ENCODE data around the gene DNAH9.

Gene DNAH9

GRCh38 chr17:11882716-11883115, 284.4 kb downstream of the DNAH9 start:
- no peak for FAIRE-seq
- no peak for DNase-seq (ENCODE audit: insufficient read length, low spot score)
- TF ChIP-seq POLR2A (IDR thresholded peaks at IDR 0.05; ENCODE audit: low read depth, low read length) = no peak

- DNase-seq (ENCODE audit: insufficient read length, low spot score) = no peak
- no peak for FAIRE-seq
- no peak for TF ChIP-seq POLR2A (IDR thresholded peaks at IDR 0.05; ENCODE audit: low read depth, low read length)
Measured at GRCh38 chr17:11885051-11885450, 286.8 kb downstream of the DNAH9 start.

- no peak for FAIRE-seq
- no peak for DNase-seq (ENCODE audit: insufficient read length, low spot score)
- TF ChIP-seq POLR2A (IDR thresholded peaks at IDR 0.05; ENCODE audit: low read depth, low read length) = no peak
Measured at GRCh38 chr17:11889266-11889665, 291.0 kb downstream of the DNAH9 start.

GRCh38 chr17:11893862-11894261, 295.6 kb downstream of the DNAH9 start:
- no peak for FAIRE-seq
- TF ChIP-seq POLR2A (IDR thresholded peaks at IDR 0.05; ENCODE audit: low read depth, low read length) = no peak
- DNase-seq (ENCODE audit: insufficient read length, low spot score) = no peak

GRCh38 chr17:11896199-11896598, 297.9 kb downstream of the DNAH9 start:
- no peak for TF ChIP-seq POLR2A (IDR thresholded peaks at IDR 0.05; ENCODE audit: low read depth, low read length)
- FAIRE-seq = no peak
- DNase-seq (ENCODE audit: insufficient read length, low spot score) = no peak

- FAIRE-seq (no peak), DNase-seq (ENCODE audit: insufficient read length, low spot score) (no peak)
- TF ChIP-seq POLR2A (IDR thresholded peaks at IDR 0.05; ENCODE audit: low read depth, low read length) = no peak
Measured at GRCh38 chr17:11898526-11899235, 300.4 kb downstream of the DNAH9 start.

- no peak for DNase-seq (ENCODE audit: insufficient read length, low spot score)
- FAIRE-seq = no peak
- no peak for TF ChIP-seq POLR2A (IDR thresholded peaks at IDR 0.05; ENCODE audit: low read depth, low read length)
Measured at GRCh38 chr17:11899537-11899942, 301.3 kb downstream of the DNAH9 start.

- FAIRE-seq = no peak
- no peak for DNase-seq (ENCODE audit: insufficient read length, low spot score)
- TF ChIP-seq POLR2A (IDR thresholded peaks at IDR 0.05; ENCODE audit: low read depth, low read length) = no peak
Measured at GRCh38 chr17:11900041-11900476, 301.8 kb downstream of the DNAH9 start.

- FAIRE-seq (no peak), DNase-seq (ENCODE audit: insufficient read length, low spot score) (no peak)
- TF ChIP-seq POLR2A (IDR thresholded peaks at IDR 0.05; ENCODE audit: low read depth, low read length) = no peak
Measured at GRCh38 chr17:11900655-11901054, 302.4 kb downstream of the DNAH9 start.

GRCh38 chr17:11901931-11902330, 303.7 kb downstream of the DNAH9 start:
- no peak for DNase-seq (ENCODE audit: insufficient read length, low spot score)
- no peak for FAIRE-seq

GRCh38 chr17:11908711-11909146, 310.5 kb downstream of the DNAH9 start:
- FAIRE-seq (no peak), DNase-seq (ENCODE audit: insufficient read length, low spot score) (no peak)
- no peak for TF ChIP-seq POLR2A (IDR thresholded peaks at IDR 0.05; ENCODE audit: low read depth, low read length)

More at GRCh38 chr17:11901931-11902330, 303.7 kb downstream of the DNAH9 start:
- TF ChIP-seq POLR2A (IDR thresholded peaks at IDR 0.05; ENCODE audit: low read depth, low read length) = no peak

GRCh38 chr17:11909348-11909747, 311.1 kb downstream of the DNAH9 start:
- no peak for FAIRE-seq
- no peak for DNase-seq (ENCODE audit: insufficient read length, low spot score)
- TF ChIP-seq POLR2A (IDR thresholded peaks at IDR 0.05; ENCODE audit: low read depth, low read length) = no peak

- FAIRE-seq (no peak), DNase-seq (ENCODE audit: insufficient read length, low spot score) (no peak)
- TF ChIP-seq POLR2A (IDR thresholded peaks at IDR 0.05; ENCODE audit: low read depth, low read length) = no peak
Measured at GRCh38 chr17:11916091-11916490, 317.8 kb downstream of the DNAH9 start.

GRCh38 chr17:11917415-11917814, 319.1 kb downstream of the DNAH9 start:
- FAIRE-seq = no peak
- TF ChIP-seq POLR2A (IDR thresholded peaks at IDR 0.05; ENCODE audit: low read depth, low read length) = no peak
- no peak for DNase-seq (ENCODE audit: insufficient read length, low spot score)

GRCh38 chr17:11921296-11921695, 323.0 kb downstream of the DNAH9 start:
- no peak for FAIRE-seq
- TF ChIP-seq POLR2A (IDR thresholded peaks at IDR 0.05; ENCODE audit: low read depth, low read length) = no peak

More at GRCh38 chr17:11921296-11921695, 323.0 kb downstream of the DNAH9 start:
- DNase-seq (ENCODE audit: insufficient read length, low spot score) = no peak

Data from H54 (cell line).